ENCODE measurements around the gene CALHM1.

Gene CALHM1

DNA sequence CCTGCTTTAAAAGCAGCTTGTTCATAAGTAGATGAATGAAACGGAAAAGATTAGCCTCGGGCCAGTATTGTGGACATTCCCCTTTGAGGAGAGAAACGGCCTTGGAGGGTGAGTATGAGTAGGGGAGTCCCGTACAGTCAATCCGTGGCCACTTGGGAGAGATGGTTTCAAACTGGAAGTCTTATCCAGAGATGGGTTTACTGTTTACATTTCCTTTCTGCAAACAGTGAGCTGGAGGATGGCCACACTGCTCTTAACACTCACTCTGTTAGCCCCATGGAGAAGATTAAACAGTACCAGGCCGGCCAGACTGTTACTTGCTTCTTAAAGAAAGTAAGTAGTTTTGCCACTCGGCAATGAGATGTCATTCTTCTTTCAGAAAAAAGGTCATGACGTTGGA is 26.8 kb downstream of the CALHM1 start:
- no peaks in the 10 kb centered on the region for H3K9me3 ChIP-seq (replicated peaks; ENCODE audit: insufficient read depth, low read length)
- no peaks in the 10 kb centered on the region for H3K27me3 ChIP-seq (replicated peaks; ENCODE audit: insufficient read depth, low read length)
- no peak overlapping the region for H2AFZ ChIP-seq (ENCODE audit: low read length)
- peaks cover 6% of the 10 kb centered on the region for H3K36me3 ChIP-seq (replicated peaks; ENCODE audit: insufficient read depth, low read length)
- H3K79me2 ChIP-seq (ENCODE audit: low read length): no peaks in the 10 kb centered on the region
- no peaks in the 10 kb centered on the region for H3K9me2 ChIP-seq (replicated peaks; ENCODE audit: insufficient read depth, low read length)
- no peaks in the 10 kb centered on the region for H4K20me1 ChIP-seq (ENCODE audit: insufficient read depth, low read length)
- TF ChIP-seq EZH2 (optimal IDR thresholded peaks at IDR 0.05; ENCODE audit: low read depth, low read length): no peak
- TF ChIP-seq CTCF (IDR thresholded peaks at IDR 0.05; ENCODE audit: low read length): no peak
- TF ChIP-seq EZH2phosphoT487 (IDR thresholded peaks at IDR 0.05; ENCODE audit: low read length): no peak
- no peaks in the 10 kb centered on the region for H3F3A ChIP-seq (ENCODE audit: insufficient read depth, low read length)
- H3K9ac ChIP-seq (ENCODE audit: low read length): no peak overlapping the region
- no peak overlapping the region for H3K4me2 ChIP-seq (ENCODE audit: low read depth, low read length)
- H3K27ac ChIP-seq (ENCODE audit: low read length): no peak overlapping the region
- no peak for DNase-seq
- no peaks in the 10 kb centered on the region for H3K4me1 ChIP-seq (ENCODE audit: low read length)
- no peak overlapping the region for H3K4me3 ChIP-seq (ENCODE audit: low read length)

DNA sequence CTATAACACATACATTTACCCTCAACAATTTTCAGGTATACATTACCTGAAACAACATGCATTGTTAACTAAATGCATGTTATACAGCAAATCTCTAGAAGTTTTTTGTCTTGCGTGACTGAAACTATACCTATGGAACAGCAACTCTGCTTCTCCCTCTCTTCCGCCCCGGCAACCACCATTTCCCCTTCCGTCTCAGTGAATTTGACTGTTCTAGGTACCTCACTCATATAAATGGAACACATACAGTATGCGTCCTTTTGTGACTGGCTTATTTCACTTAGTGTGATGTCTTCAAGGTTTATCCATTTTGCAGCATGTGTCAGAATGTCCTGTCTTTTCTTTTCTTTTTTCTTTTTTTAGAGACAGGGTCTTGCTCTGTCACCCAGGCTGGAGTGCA is 29.1 kb downstream of the CALHM1 start:
- Histone ChIP-seq H3F3A (ENCODE audit: insufficient read depth, low read length) (no peaks in the 10 kb centered on the region), H3K9ac (ENCODE audit: low read length) (no peak overlapping the region), H3K27ac (ENCODE audit: low read length) (no peak overlapping the region), H3K79me2 (ENCODE audit: low read length) (0 out of 2 replicates have a peak, but pooled peaks cover 2% of the 10 kb centered on the region), H4K20me1 (ENCODE audit: insufficient read depth, low read length) (no peaks in the 10 kb centered on the region), H3K27me3 (replicated peaks; ENCODE audit: insufficient read depth, low read length) (no peaks in the 10 kb centered on the region), H3K9me3 (replicated peaks; ENCODE audit: insufficient read depth, low read length) (no peaks in the 10 kb centered on the region), H3K4me3 (ENCODE audit: low read length) (no peak overlapping the region), H3K36me3 (replicated peaks; ENCODE audit: insufficient read depth, low read length) (peaks cover 8% of the 10 kb centered on the region), H3K9me2 (replicated peaks; ENCODE audit: insufficient read depth, low read length) (no peaks in the 10 kb centered on the region), H3K4me2 (ENCODE audit: low read depth, low read length) (no peak overlapping the region), H2AFZ (ENCODE audit: low read length) (no peak overlapping the region), H3K4me1 (ENCODE audit: low read length) (no peaks in the 10 kb centered on the region)
- no peak for DNase-seq
- TF ChIP-seq EZH2phosphoT487 (IDR thresholded peaks at IDR 0.05; ENCODE audit: low read length) (no peak), EZH2 (optimal IDR thresholded peaks at IDR 0.05; ENCODE audit: low read depth, low read length) (no peak), CTCF (IDR thresholded peaks at IDR 0.05; ENCODE audit: low read length) (no peak)

GRCh38 chr10:103428989-103429643 is 29.6 kb downstream of the CALHM1 start:
- H3K9ac ChIP-seq (ENCODE audit: low read length): no peak overlapping the region
- no peak overlapping the region for H3K27ac ChIP-seq (ENCODE audit: low read length)
- 0 out of 2 replicates have a peak, but pooled peaks cover 2% of the 10 kb centered on the region for H3K79me2 ChIP-seq (ENCODE audit: low read length)
- DNase-seq: no peak
- H3K4me2 ChIP-seq (ENCODE audit: low read depth, low read length): no peak overlapping the region
- no peaks in the 10 kb centered on the region for H4K20me1 ChIP-seq (ENCODE audit: insufficient read depth, low read length)
- H3K9me2 ChIP-seq (replicated peaks; ENCODE audit: insufficient read depth, low read length): no peaks in the 10 kb centered on the region
- no peak for TF ChIP-seq EZH2 (optimal IDR thresholded peaks at IDR 0.05; ENCODE audit: low read depth, low read length)
- TF ChIP-seq CTCF (IDR thresholded peaks at IDR 0.05; ENCODE audit: low read length): no peak
- no peak for TF ChIP-seq EZH2phosphoT487 (IDR thresholded peaks at IDR 0.05; ENCODE audit: low read length)
- no peaks in the 10 kb centered on the region for H3K27me3 ChIP-seq (replicated peaks; ENCODE audit: insufficient read depth, low read length)
- no peaks in the 10 kb centered on the region for H3K9me3 ChIP-seq (replicated peaks; ENCODE audit: insufficient read depth, low read length)
- no peak overlapping the region for H2AFZ ChIP-seq (ENCODE audit: low read length)
- peaks cover 10% of the 10 kb centered on the region for H3K36me3 ChIP-seq (replicated peaks; ENCODE audit: insufficient read depth, low read length)
- no peaks in the 10 kb centered on the region for H3K4me1 ChIP-seq (ENCODE audit: low read length)
- no peaks in the 10 kb centered on the region for H3F3A ChIP-seq (ENCODE audit: insufficient read depth, low read length)
- no peak overlapping the region for H3K4me3 ChIP-seq (ENCODE audit: low read length)
